ENCODE measurements around the gene NRXN2. TPM values are rescaled to one million over a fixed set of nuclear protein-coding genes. Genes with fewer than 3 reads are reported as not detected.
A peak's percentile ranks its signal among the peaks of the same experiment; 100 is the strongest.
"Not testable (repeated sequence)": the region's sequence is repeated elsewhere in the genome, so short reads cannot be mapped to it uniquely, and the experiment has no call there.

NRXN2 gene
- total RNA-seq, 2 donors from 2014 or later, result 0.74 to 1.3 TPM

DNA sequence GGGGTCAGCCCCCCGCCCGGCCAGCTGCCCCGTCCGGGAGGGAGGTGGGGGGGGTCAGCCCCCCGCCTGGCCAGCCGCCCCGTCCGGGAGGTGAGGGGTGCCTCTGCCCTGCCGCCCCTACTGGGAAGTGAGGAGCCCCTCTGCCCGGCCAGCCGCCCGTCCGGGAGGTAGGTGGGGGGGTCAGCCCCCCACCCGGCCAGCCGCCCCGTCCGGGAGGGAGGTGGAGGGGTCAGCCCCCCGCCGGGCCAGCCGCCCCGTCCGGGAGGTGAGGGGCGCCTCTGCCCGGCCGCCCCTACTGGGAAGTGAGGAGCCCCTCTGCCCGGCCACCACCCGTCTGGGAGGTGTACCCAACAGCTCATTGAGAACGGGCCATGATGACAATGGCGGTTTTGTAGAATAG is 21.0 kb downstream of the NRXN2 start:
- not testable (repeated sequence) for H3K9me3 Mint-ChIP-seq; H3K4me3 Mint-ChIP-seq; ATAC-seq; H3K36me3 Mint-ChIP-seq; H3K4me1 Mint-ChIP-seq (ENCODE audit: low read depth in 2 of 2); DNase-seq (ENCODE audit: low spot score); H3K27ac Mint-ChIP-seq
- H3K27me3 Mint-ChIP-seq, result peaks cover 26 to 32% of the 10 kb centered on the region in 2 donors

DNA sequence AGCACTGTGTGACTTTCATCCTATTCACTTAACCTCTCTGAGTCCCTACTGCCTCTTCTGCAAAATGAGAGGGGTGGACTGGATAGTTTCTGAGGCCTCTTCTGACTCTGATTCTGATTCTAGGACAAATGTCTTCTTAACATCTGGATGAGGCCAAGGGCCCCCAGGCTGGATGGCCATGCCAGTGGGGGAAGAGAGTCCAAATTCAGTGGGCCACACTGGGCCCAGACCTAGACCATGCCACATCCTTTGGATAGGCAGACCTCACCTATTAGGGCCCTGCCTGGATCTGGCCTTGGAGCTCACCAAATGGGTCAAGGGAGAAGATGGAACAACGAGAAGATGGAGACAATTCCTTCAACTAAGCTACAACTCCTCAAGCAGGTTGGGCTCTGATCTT is 24.6 kb downstream of the NRXN2 start:
- no peak for DNase-seq (ENCODE audit: low spot score)
- Mint-ChIP-seq H3K36me3 (no peaks in the 10 kb centered on the region), H3K4me3 (no peak overlapping the region), H3K27me3 (peaks cover 19 to 30% of the 10 kb centered on the region in 2 donors), H3K9me3 (no peaks in the 10 kb centered on the region), H3K27ac (no peak overlapping the region), H3K4me1 (ENCODE audit: low read depth in 2 of 2) (no peaks in the 10 kb centered on the region)
- no peak for ATAC-seq

- H3K36me3 Mint-ChIP-seq, result no peaks in the 10 kb centered on the region
- H3K27me3 Mint-ChIP-seq, result peaks cover 21 to 36% of the 10 kb centered on the region in 2 donors
- no peak overlapping the region for H3K4me3 Mint-ChIP-seq
- no peak overlapping the region for H3K27ac Mint-ChIP-seq
- DNase-seq (ENCODE audit: low spot score), result no peak
- no peaks in the 10 kb centered on the region for H3K9me3 Mint-ChIP-seq
- H3K4me1 Mint-ChIP-seq (ENCODE audit: low read depth in 2 of 2), result no peaks in the 10 kb centered on the region
- ATAC-seq, result no peak
Measured at GRCh38 chr11:64697663-64698375, 25.2 kb downstream of the NRXN2 start.

DNA sequence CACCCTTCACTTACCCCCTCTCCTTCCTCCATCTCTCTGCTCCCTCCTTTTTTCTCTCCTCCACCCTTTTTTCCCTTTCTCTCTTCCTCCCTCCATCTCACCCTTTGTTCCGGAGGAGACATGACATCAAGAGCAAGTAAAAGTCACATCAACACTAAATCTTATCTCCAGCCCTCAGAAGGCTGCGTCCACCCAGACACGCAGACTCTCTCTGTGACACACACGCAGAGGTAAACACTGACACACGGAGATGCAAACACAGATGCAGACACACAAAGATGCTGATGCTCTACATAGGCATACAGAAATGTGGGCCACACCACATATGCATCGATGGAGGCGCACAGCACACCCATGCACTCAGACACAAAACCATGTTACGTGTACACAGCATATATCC is 27.0 kb downstream of the NRXN2 start:
- peaks cover 34 to 47% of the 10 kb centered on the region in 2 donors for H3K27me3 Mint-ChIP-seq
- DNase-seq (ENCODE audit: low spot score) (no peak), ATAC-seq (no peak)
- no peak overlapping the region for H3K27ac Mint-ChIP-seq
- H3K4me3 Mint-ChIP-seq, result no peak overlapping the region
- no peaks in the 10 kb centered on the region for H3K9me3 Mint-ChIP-seq
- H3K4me1 Mint-ChIP-seq (ENCODE audit: low read depth in 2 of 2), result no peaks in the 10 kb centered on the region
- H3K36me3 Mint-ChIP-seq, result no peaks in the 10 kb centered on the region

DNA sequence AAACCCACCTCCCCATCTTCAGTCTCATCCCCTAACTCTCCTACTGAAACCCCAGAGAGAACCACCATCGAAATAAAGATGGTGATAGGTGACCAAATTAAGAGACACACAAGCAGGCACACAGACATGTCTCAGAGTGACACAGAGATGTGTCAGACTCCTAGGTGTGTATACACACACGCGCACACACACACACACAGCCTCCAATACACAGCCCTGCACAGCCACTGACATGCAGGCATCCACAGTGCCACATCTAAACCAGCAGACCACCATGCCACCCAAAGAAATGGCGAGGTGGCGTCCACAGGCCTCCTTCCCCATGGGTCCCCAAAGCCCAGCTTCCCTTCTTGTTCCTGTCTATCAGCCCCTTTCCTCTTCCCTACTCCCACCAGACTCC is 27.4 kb downstream of the NRXN2 start:
- Mint-ChIP-seq H3K36me3 (no peaks in the 10 kb centered on the region), H3K27me3 (peaks cover 34 to 46% of the 10 kb centered on the region in 2 donors), H3K4me3 (no peak overlapping the region), H3K4me1 (ENCODE audit: low read depth in 2 of 2) (no peaks in the 10 kb centered on the region), H3K27ac (no peak overlapping the region), H3K9me3 (no peaks in the 10 kb centered on the region)
- DNase-seq (ENCODE audit: low spot score) (no peak), ATAC-seq (no peak)

GRCh38 chr11:64694821-64695365 is 28.1 kb downstream of the NRXN2 start:
- no peaks in the 10 kb centered on the region for H3K9me3 Mint-ChIP-seq
- DNase-seq (ENCODE audit: low spot score), result no peak
- H3K4me1 Mint-ChIP-seq (ENCODE audit: low read depth in 2 of 2), result no peaks in the 10 kb centered on the region
- no peaks in the 10 kb centered on the region for H3K36me3 Mint-ChIP-seq
- H3K4me3 Mint-ChIP-seq, result no peak overlapping the region
- peak overlapping the region in 1 of 2 donors; percentile 43 for H3K27ac Mint-ChIP-seq
- no peak for ATAC-seq
- peaks cover 34 to 40% of the 10 kb centered on the region in 2 donors for H3K27me3 Mint-ChIP-seq

DNA sequence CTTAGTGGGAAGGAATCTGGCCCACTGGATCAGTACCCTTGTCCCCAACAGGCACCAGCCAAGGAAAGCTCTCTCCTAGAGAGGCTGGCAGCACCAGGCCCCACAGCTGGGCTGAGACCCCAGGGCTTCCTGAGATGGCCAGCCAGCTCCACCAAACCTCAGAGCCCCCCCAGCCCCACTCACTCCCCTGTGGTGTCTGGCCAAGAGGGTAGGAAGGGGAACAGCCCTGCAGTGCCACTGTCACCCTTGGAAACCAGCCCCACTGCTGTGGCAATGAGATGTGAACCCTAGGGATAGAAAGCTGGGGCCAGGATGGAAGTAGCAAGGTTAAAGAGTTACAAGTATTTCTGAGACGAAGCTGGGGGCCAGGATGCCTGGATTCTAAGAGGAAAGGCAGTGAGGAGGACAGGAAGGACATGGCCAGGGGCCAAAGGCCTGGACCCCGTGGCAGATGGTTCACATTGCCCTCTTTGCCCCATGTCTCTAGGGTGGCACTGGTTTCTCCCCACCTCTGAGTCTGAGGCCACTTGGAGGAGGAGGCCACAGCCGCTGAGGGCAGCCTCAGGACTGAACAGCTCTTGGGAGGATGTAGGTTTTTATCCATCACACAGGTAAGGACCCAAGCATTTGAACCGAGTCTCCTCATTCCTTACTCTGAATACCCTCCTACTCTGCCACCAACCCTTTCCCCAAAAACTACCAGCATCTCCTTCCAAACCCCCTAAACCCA is 28.8 kb downstream of the NRXN2 start:
- H3K4me1 Mint-ChIP-seq (ENCODE audit: low read depth in 2 of 2), result no peaks in the 10 kb centered on the region
- no peak overlapping the region for H3K4me3 Mint-ChIP-seq
- ATAC-seq (no peak), DNase-seq (ENCODE audit: low spot score) (no peak)
- no peaks in the 10 kb centered on the region for H3K9me3 Mint-ChIP-seq
- peaks cover 34 to 40% of the 10 kb centered on the region in 2 donors for H3K27me3 Mint-ChIP-seq
- H3K36me3 Mint-ChIP-seq, result no peaks in the 10 kb centered on the region
- peak overlapping the region in 1 of 2 donors; percentile 43 for H3K27ac Mint-ChIP-seq

GRCh38 chr11:64692764-64693331 is 30.1 kb downstream of the NRXN2 start:
- Mint-ChIP-seq H3K4me1 (ENCODE audit: low read depth in 2 of 2) (peaks cover 6% of the 10 kb centered on the region in 2 donors), H3K9me3 (no peaks in the 10 kb centered on the region), H3K27me3 (peaks cover 34 to 40% of the 10 kb centered on the region in 2 donors), H3K36me3 (no peaks in the 10 kb centered on the region), H3K4me3 (no peak overlapping the region), H3K27ac (no peak overlapping the region)
- ATAC-seq (no peak), DNase-seq (ENCODE audit: low spot score) (no peak)

DNA sequence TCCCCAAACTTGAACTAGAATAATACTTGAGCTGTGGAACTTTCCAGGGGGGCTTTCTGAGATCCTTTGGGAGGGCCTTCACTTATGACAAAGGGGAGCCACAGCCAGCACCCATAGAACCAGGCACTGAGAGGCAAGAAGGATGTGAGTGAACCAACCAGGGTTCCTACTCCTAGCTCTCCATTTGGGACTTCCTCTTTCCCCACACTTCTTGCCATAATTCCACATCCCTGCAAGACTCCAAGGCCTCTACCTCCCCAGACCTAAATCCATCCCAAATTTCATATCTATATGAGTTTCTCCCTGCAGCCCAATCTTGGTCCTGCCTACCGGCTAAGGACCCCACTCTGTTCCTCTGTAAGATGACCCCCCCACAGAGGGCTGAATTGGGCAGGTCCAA is 31.5 kb downstream of the NRXN2 start:
- Mint-ChIP-seq H3K27ac (no peak overlapping the region), H3K27me3 (peaks cover 34 to 40% of the 10 kb centered on the region in 2 donors), H3K36me3 (no peaks in the 10 kb centered on the region), H3K9me3 (no peaks in the 10 kb centered on the region), H3K4me1 (ENCODE audit: low read depth in 2 of 2) (peaks cover 10 to 15% of the 10 kb centered on the region in 2 donors), H3K4me3 (no peak overlapping the region)
- ATAC-seq (no peak), DNase-seq (ENCODE audit: low spot score) (no peak)

DNA sequence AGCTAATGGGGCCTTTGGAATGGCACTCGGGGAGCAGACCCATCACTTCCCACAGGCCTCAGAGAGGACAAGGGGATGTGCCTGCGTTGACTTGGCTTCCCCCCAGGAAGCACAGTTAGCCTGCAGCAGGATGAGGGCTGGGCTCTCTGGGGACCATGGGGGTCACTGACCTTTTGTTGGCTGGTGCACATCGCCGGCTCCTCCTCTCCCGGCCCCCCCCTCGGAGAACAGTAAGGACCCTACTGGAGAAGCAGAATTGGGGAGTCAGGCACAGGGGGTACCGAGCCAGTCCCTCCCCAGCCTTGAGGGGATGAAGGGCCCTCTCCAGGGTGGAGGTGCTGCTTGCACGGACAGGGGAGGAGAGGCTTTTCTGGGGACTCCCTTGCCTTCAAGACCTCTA is 32.8 kb downstream of the NRXN2 start:
- H3K27me3 Mint-ChIP-seq, result peaks cover 25 to 33% of the 10 kb centered on the region in 2 donors
- no peak overlapping the region for H3K4me3 Mint-ChIP-seq
- peaks cover 10 to 15% of the 10 kb centered on the region in 2 donors for H3K4me1 Mint-ChIP-seq (ENCODE audit: low read depth in 2 of 2)
- H3K9me3 Mint-ChIP-seq, result no peaks in the 10 kb centered on the region
- ATAC-seq (no peak), DNase-seq (ENCODE audit: low spot score) (no peak)
- no peak overlapping the region for H3K27ac Mint-ChIP-seq
- H3K36me3 Mint-ChIP-seq, result no peaks in the 10 kb centered on the region

GRCh38 chr11:64688534-64688982 is 34.4 kb downstream of the NRXN2 start:
- DNase-seq (ENCODE audit: low spot score) (peak; percentile 86), ATAC-seq (peak; percentile 89 to 91)
- Mint-ChIP-seq H3K27me3 (peaks cover 25 to 27% of the 10 kb centered on the region in 2 donors), H3K9me3 (no peaks in the 10 kb centered on the region), H3K27ac (no peak overlapping the region), H3K4me3 (peak overlapping the region; percentile 25), H3K36me3 (no peaks in the 10 kb centered on the region), H3K4me1 (ENCODE audit: low read depth in 2 of 2) (peaks cover 15 to 16% of the 10 kb centered on the region in 2 donors)

- no peak for ATAC-seq
- peak overlapping the region; percentile 25 for H3K4me3 Mint-ChIP-seq
Measured at GRCh38 chr11:64687643-64688533, 35.1 kb downstream of the NRXN2 start.

GRCh38 chr11:64687204-64687603 is 35.8 kb downstream of the NRXN2 start:
- Mint-ChIP-seq H3K27me3 (peaks cover 12 to 16% of the 10 kb centered on the region in 2 donors), H3K9me3 (no peaks in the 10 kb centered on the region), H3K4me1 (ENCODE audit: low read depth in 2 of 2) (peaks cover 15 to 16% of the 10 kb centered on the region in 2 donors), H3K27ac (peak overlapping the region; percentile 16 to 63), H3K4me3 (no peak overlapping the region), H3K36me3 (no peaks in the 10 kb centered on the region)
- DNase-seq (ENCODE audit: low spot score) (no peak), ATAC-seq (no peak)

More at GRCh38 chr11:64687643-64688533, 35.1 kb downstream of the NRXN2 start:
- H3K4me1 Mint-ChIP-seq (ENCODE audit: low read depth in 2 of 2), result peaks cover 15 to 16% of the 10 kb centered on the region in 2 donors
- no peak for DNase-seq (ENCODE audit: low spot score)
- H3K27ac Mint-ChIP-seq, result peak overlapping the region in 1 of 2 donors; percentile 16
- no peaks in the 10 kb centered on the region for H3K9me3 Mint-ChIP-seq
- no peaks in the 10 kb centered on the region for H3K36me3 Mint-ChIP-seq
- peaks cover 18 to 22% of the 10 kb centered on the region in 2 donors for H3K27me3 Mint-ChIP-seq
